GM08714 (cell line): ENCODE data around the gene LKAAEAR1.

ENCODE experiments used
- H3K4me3 ChIP-seq: fragments of 200-500 bp; sonication (Bioruptor generic); 2 replicates; pipeline ENCODE4 v1.5.1; 2014; ENCODE audit warnings: mild to moderate bottlenecking, low read length, inconsistent platforms
- ZNF274 ChIP-seq: IDR thresholded peaks from 2 replicates; pipeline ENCODE4 v1.6.1; 2012; ENCODE audit warnings: mild to moderate bottlenecking, low read depth, low read length

The LKAAEAR1 gene

GRCh38 chr20:64080813-64081623, 3.2 kb downstream of the LKAAEAR1 start:
- no peak overlapping the region; the same call in 1 of the 2 replicates for H3K4me3 ChIP-seq
- TF ChIP-seq ZNF274, result no peak

- TF ChIP-seq ZNF274, result no peak
- H3K4me3 ChIP-seq, result peak within 1 kb of the TSS; percentile 92
Observed at GRCh38 chr20:64080013-64080812, 4.0 kb downstream of the LKAAEAR1 start, which contains the start of gene OPRL1. Gene OPRL1 (plus strand): TSS chr20:64080082. CDS start chr20:64092721, 12,639 bp downstream.

GRCh38 chr20:64079273-64080012, 4.8 kb downstream of the LKAAEAR1 start, which contains the start of gene RGS19:
Gene RGS19 (minus strand): TSS chr20:64079518. CDS start chr20:64076886, 2,632 bp downstream.
- peak within 1 kb of the TSS; percentile 92 for H3K4me3 ChIP-seq
- TF ChIP-seq ZNF274, result no peak

GRCh38 chr20:64078934-64079272, 5.3 kb downstream of the LKAAEAR1 start:
- H3K4me3 ChIP-seq, result peak overlapping the region; percentile 92
- no peak for TF ChIP-seq ZNF274

- peak overlapping the region; percentile 92; the same call in 1 of the 2 replicates for H3K4me3 ChIP-seq
- TF ChIP-seq ZNF274, result no peak
Observed at GRCh38 chr20:64077876-64078551, 6.2 kb downstream of the LKAAEAR1 start.

GRCh38 chr20:64077541-64077875, 6.7 kb downstream of the LKAAEAR1 start:
- peak overlapping the region; percentile 92; the same call in 1 of the 2 replicates for H3K4me3 ChIP-seq
- TF ChIP-seq ZNF274, result no peak

- TF ChIP-seq ZNF274, result no peak
- peak overlapping the region; percentile 92; the same call in 1 of the 2 replicates for H3K4me3 ChIP-seq
Observed at GRCh38 chr20:64077094-64077493, 7.1 kb downstream of the LKAAEAR1 start.

GRCh38 chr20:64076061-64076997, 7.9 kb downstream of the LKAAEAR1 start:
- TF ChIP-seq ZNF274, result no peak
- H3K4me3 ChIP-seq, result peak overlapping the region; percentile 92; the same call in 1 of the 2 replicates

GRCh38 chr20:64075556-64075955, 8.6 kb downstream of the LKAAEAR1 start:
- no peak overlapping the region for H3K4me3 ChIP-seq

GRCh38 chr20:64074963-64075362, 9.2 kb downstream of the LKAAEAR1 start:
- H3K4me3 ChIP-seq, result no peak overlapping the region
- no peak for TF ChIP-seq ZNF274

More at GRCh38 chr20:64075556-64075955, 8.6 kb downstream of the LKAAEAR1 start:
- no peak for TF ChIP-seq ZNF274

GRCh38 chr20:64074184-64074789, 9.9 kb downstream of the LKAAEAR1 start:
- TF ChIP-seq ZNF274, result no peak
- no peak overlapping the region for H3K4me3 ChIP-seq
